H1 (cell line): ENCODE data around the gene C1orf174. TPM values are rescaled to one million over a fixed set of nuclear protein-coding genes. Genes with fewer than 3 reads are reported as not detected.

Source experiments
- CREB1 ChIP-seq: IDR thresholded peaks from 2 replicates; pipeline ENCODE4 v1.6.1; 2012; ENCODE audit warnings: inconsistent platforms
- CTBP2 ChIP-seq: IDR thresholded peaks from 2 replicates; pipeline ENCODE4 v1.7.0; 2011; ENCODE audit warnings: borderline replicate concordance, mild to moderate bottlenecking, moderate library complexity, mixed read lengths, low read length; ENCODE audit not compliant: insufficient read depth, insufficient read length
- HDAC2 ChIP-seq, 2 experiments: fragments of 300-600 bp in 1 of 2; sonication (generic) in 1 of 2; IDR thresholded peaks; 2 replicates each; pipeline ENCODE4 v1.6.1; 2011 to 2012; ENCODE audit warnings: low read depth in 2 of 2, low read length in 2 of 2, mild to moderate bottlenecking in 2 of 2, moderate library complexity in 2 of 2, borderline replicate concordance in 1 of 2, inconsistent platforms in 1 of 2
- SIX5 ChIP-seq: IDR thresholded peaks from 2 replicates; pipeline ENCODE4 v1.6.1; 2011; ENCODE audit warnings: mild to moderate bottlenecking, low read depth, low read length
- TEAD4 ChIP-seq: IDR thresholded peaks from 2 replicates; pipeline ENCODE4 v1.6.1; 2012; ENCODE audit warnings: low read depth, low read length, inconsistent platforms, mixed read lengths
- polyA plus RNA-seq, 7 experiments: library from polyadenylated mRNA; depleted of rRNA in 3 of 7; stranded (reverse) in 5 of 7; unstranded in 2 of 7; fragments of >200 nt in 5 of 7; fragments of 200-250 nt in 2 of 7; gene quantifications; 1 replicate in 5 of 7; 2 replicates in 1 of 7; 4 replicates in 1 of 7; pipeline versions ENCODE4 v1.2.1 to v1.2.3, GENCODE V29; 2011 to 2013; ENCODE audit warnings: missing spikeins in 2 of 7, mixed read lengths in 2 of 7
- total RNA-seq: library from RNA; stranded (reverse); fragmentation: NEBNext Ultra II Directional; extraction: Animal tissue kit (Norgen Biotek cat#: 25700); gene quantifications from 2 replicates; pipeline ENCODE4 v1.2.1, GENCODE V29; 2021
- TF ChIP-seq, protein P1 (sequence below): IDR thresholded peaks from 2 replicates; pipeline ENCODE4 v1.6.1; 2012; ENCODE audit warnings: low read length, inconsistent platforms
- TF ChIP-seq, protein P2 (sequence below), 3 experiments: IDR thresholded peaks; 1 replicate in 2 of 3; 2 replicates in 1 of 3; pipeline versions ENCODE4 v1.5.1 to v1.6.1; 2011; ENCODE audit warnings: low read length in 3 of 3, mild to moderate bottlenecking in 3 of 3, inconsistent platforms in 2 of 3, low read depth in 1 of 3, moderate library complexity in 1 of 3; ENCODE audit not compliant: insufficient read depth in 1 of 3; ENCODE audit errors: control extremely low read depth in 1 of 3

Gene C1orf174
- total and polyA plus RNA-seq, 2 of the 8 experiments (the other 6 are each of a cell fraction or from before 2014, with no cell fraction given): 28.4 to 32.4 TPM

DNA sequence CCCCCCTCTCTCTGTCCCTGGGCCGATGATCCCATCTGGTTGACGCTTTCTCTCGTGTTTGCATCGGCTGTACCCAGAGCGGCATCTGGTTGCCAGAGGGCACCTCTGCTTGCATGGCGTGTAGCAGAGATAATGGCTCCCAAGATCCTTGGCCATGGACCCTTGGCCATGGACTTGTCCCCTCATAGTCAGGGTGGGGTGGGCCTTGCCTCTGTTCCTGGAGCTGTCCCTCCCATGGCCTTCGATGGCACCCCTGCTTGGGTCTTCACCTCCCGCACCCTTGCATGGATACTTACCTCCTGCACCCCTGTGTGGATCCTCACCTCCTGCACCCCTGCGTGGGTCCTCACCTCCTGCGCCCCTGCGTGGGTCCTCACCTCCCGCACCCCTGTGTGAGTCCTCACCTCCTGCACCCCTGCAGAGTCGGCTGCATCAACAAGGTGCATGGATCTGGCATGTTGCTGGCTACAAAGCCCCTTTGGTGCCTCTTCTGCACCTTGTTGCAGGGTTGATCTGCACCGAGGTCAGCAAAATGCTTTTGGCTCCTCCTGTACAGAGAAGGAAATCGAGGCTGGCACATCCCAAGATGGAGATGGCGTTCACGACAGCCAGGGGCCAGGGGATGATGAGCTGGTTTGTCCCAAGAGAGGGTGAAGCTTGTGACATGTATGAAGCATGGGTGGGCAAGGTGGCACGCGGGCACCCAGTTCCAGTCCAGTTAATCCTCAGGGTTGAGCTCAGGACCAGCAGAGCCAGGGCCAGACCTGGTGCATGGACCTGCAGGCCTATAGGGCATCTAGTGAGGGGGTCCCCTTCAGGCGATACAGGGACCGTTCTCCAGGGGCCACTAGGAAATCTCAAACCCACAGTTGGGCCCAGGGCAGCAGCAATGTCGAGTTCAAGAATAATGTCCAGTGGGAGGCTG lies 46.1 kb upstream of the C1orf174 start (continued):
- TF ChIP-seq, protein P1, sequence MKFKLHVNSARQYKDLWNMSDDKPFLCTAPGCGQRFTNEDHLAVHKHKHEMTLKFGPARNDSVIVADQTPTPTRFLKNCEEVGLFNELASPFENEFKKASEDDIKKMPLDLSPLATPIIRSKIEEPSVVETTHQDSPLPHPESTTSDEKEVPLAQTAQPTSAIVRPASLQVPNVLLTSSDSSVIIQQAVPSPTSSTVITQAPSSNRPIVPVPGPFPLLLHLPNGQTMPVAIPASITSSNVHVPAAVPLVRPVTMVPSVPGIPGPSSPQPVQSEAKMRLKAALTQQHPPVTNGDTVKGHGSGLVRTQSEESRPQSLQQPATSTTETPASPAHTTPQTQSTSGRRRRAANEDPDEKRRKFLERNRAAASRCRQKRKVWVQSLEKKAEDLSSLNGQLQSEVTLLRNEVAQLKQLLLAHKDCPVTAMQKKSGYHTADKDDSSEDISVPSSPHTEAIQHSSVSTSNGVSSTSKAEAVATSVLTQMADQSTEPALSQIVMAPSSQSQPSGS: no peak
- TF ChIP-seq SIX5: no peak
- TF ChIP-seq HDAC2 (IDR thresholded peaks at IDR 0.05; ENCODE audit: borderline replicate concordance in 1 of 2, low read depth in 2 of 2, low read length in 2 of 2): no peak
- TF ChIP-seq CREB1: no peak
- TF ChIP-seq, protein P2, sequence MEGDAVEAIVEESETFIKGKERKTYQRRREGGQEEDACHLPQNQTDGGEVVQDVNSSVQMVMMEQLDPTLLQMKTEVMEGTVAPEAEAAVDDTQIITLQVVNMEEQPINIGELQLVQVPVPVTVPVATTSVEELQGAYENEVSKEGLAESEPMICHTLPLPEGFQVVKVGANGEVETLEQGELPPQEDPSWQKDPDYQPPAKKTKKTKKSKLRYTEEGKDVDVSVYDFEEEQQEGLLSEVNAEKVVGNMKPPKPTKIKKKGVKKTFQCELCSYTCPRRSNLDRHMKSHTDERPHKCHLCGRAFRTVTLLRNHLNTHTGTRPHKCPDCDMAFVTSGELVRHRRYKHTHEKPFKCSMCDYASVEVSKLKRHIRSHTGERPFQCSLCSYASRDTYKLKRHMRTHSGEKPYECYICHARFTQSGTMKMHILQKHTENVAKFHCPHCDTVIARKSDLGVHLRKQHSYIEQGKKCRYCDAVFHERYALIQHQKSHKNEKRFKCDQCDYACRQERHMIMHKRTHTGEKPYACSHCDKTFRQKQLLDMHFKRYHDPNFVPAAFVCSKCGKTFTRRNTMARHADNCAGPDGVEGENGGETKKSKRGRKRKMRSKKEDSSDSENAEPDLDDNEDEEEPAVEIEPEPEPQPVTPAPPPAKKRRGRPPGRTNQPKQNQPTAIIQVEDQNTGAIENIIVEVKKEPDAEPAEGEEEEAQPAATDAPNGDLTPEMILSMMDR (IDR thresholded peaks at IDR 0.05; ENCODE audit: control extremely low read depth in 1 of 3, insufficient read depth in 1 of 3, low read depth in 1 of 3, low read length in 3 of 3): no peak
- no peak for TF ChIP-seq TEAD4
- TF ChIP-seq CTBP2: no peak
